HG03139 (cell line): Measurements from ENCODE around the gene SLC35E1.

ENCODE experiments used
- ATAC-seq: cut with Tn5 transposase; IDR thresholded peaks from one replicate; pipeline ENCODE4 v1.9.1; 2021; ENCODE audit not compliant: unreplicated experiment

The SLC35E1 gene

GRCh38 chr19:16504271-16504670, 67.9 kb downstream of the SLC35E1 start:
- no peak for ATAC-seq
